ENCODE measurements around the gene TNFRSF21. TPM values are rescaled to one million over a fixed set of nuclear protein-coding genes. Genes with fewer than 3 reads are reported as not detected.

Gene TNFRSF21
- total and polyA plus RNA-seq, 11 donors, result 2.7 to 18.1 (median 5.6) TPM

GRCh38 chr6:47253136-47253535 lies 56.6 kb downstream of the TNFRSF21 start:
- Histone ChIP-seq H3K4me3 (no peak overlapping the region), H3K27ac (no peak overlapping the region), H3K36me3 (peaks cover 0 to 11% (median 4%) of the 10 kb centered on the region in 9 donors), H3K9me3 (no peaks in the 10 kb centered on the region), H3K4me1 (peaks cover 0 to 10% (median 8%) of the 10 kb centered on the region in 12 donors), H3K27me3 (no peaks in the 10 kb centered on the region)
- 95 to 98% (median 97%) methylated on average over 15 of the region's 15 CpGs for WGBS, 4 donors
- intact Hi-C loops (cut with DNase I), result no loop called here
- DNase-seq (no peak), ATAC-seq (no peak)
- TF ChIP-seq CTCF (IDR thresholded peaks at IDR 0.05) (no peak), POLR2A (IDR thresholded peaks at IDR 0.05) (no peak)

- intact Hi-C loops (cut with DNase I), result no loop called here
- Histone ChIP-seq H3K4me3 (no peak overlapping the region), H3K9me3 (no peaks in the 10 kb centered on the region), H3K27ac (no peak overlapping the region), H3K27me3 (no peaks in the 10 kb centered on the region), H3K36me3 (peaks cover 0 to 11% (median 4%) of the 10 kb centered on the region in 9 donors), H3K4me1 (peaks cover 0 to 15% (median 12%) of the 10 kb centered on the region in 12 donors)
- WGBS, 4 donors, result 93 to 94% (median 93%) methylated on average over 6 of the region's 6 CpGs
- TF ChIP-seq CTCF (IDR thresholded peaks at IDR 0.05) (no peak), POLR2A (IDR thresholded peaks at IDR 0.05) (no peak)
- DNase-seq, result no peak
- ATAC-seq, result no peak
These were observed 57.1 kb downstream of the TNFRSF21 start for GRCh38 chr6:47252633-47253032.

GRCh38 chr6:47251396-47251795 lies 58.3 kb downstream of the TNFRSF21 start:
- WGBS, 4 donors, result 75 to 95% (median 90%) methylated on average over 5 of the region's 5 CpGs
- H3K4me3 ChIP-seq, result no peak overlapping the region
- no peak overlapping the region for H3K27ac ChIP-seq
- intact Hi-C loops (cut with DNase I), result no loop called here
- TF ChIP-seq CTCF (IDR thresholded peaks at IDR 0.05), result no peak
- no peak for TF ChIP-seq POLR2A (IDR thresholded peaks at IDR 0.05)
- H3K27me3 ChIP-seq, result no peaks in the 10 kb centered on the region
- ATAC-seq, result no peak
- H3K4me1 ChIP-seq, result peaks cover 0 to 28% (median 24%) of the 10 kb centered on the region in 12 donors
- no peaks in the 10 kb centered on the region for H3K9me3 ChIP-seq
- H3K36me3 ChIP-seq, result peaks cover 0 to 11% (median 4%) of the 10 kb centered on the region in 9 donors
- no peak for DNase-seq

GRCh38 chr6:47250302-47250701 lies 59.4 kb downstream of the TNFRSF21 start:
- WGBS, 4 donors, result 77 to 95% (median 86%) methylated on average over 1 of the region's 1 CpG

More at GRCh38 chr6:47250302-47250701, 59.4 kb downstream of the TNFRSF21 start:
- H3K9me3 ChIP-seq, result no peaks in the 10 kb centered on the region
- no peak for DNase-seq
- TF ChIP-seq POLR2A (IDR thresholded peaks at IDR 0.05) (no peak), CTCF (IDR thresholded peaks at IDR 0.05) (no peak)
- peaks cover 0 to 11% (median 4%) of the 10 kb centered on the region in 9 donors for H3K36me3 ChIP-seq
- no peak for ATAC-seq
- no peak overlapping the region for H3K27ac ChIP-seq
- no peak overlapping the region for H3K4me3 ChIP-seq
- H3K27me3 ChIP-seq, result no peaks in the 10 kb centered on the region
- peaks cover 0 to 36% (median 31%) of the 10 kb centered on the region in 12 donors for H3K4me1 ChIP-seq
- intact Hi-C loops (cut with DNase I), result no loop called here

Data from heart left ventricle (tissue), 16 donors.